Breast epithelium (tissue), 4 donors: ENCODE results near the gene GPX2. TPM values are rescaled to one million over a fixed set of nuclear protein-coding genes. Genes with fewer than 3 reads are reported as not detected.

Source experiments
- DNase-seq, 2 donors: peaks; one replicate each; pipeline ENCODE4 v3.0.0-alpha.2; 2019; ENCODE audit warnings: low spot score in 2 of 2
- H3K27ac ChIP-seq, 2 donors: fragments of 200-600 bp; sonication (generic) in 1 of 2; one replicate each; pipeline ENCODE4 v1.5.1; 2016 to 2019; ENCODE audit warnings: mild to moderate bottlenecking in 1 of 2
- H3K27me3 ChIP-seq, 2 donors: fragments of 200-600 bp; sonication (generic) in 1 of 2; one replicate each; pipeline versions ENCODE4 v1.5.1 to v1.6.0; 2017 to 2019; ENCODE audit warnings: control low read depth in 1 of 2, mild to moderate bottlenecking in 1 of 2
- H3K36me3 ChIP-seq: fragments of 200-600 bp; one replicate; pipeline ENCODE4 v1.5.1; 2019
- H3K4me1 ChIP-seq, 2 donors: fragments of 200-600 bp; sonication (generic); one replicate each; pipeline ENCODE4 v1.5.1; 2016 to 2019; ENCODE audit warnings: control low read depth in 1 of 2
- H3K4me3 ChIP-seq, 3 donors: fragments of 200-600 bp; sonication (generic); 1 replicate in 2 of 3; 2 replicates in 1 of 3; pipeline ENCODE4 v1.5.1; 2016 to 2019; ENCODE audit warnings: mild to moderate bottlenecking in 3 of 3, moderate library complexity in 2 of 3
- H3K9me3 ChIP-seq, 2 donors: fragments of 200-600 bp; sonication (generic) in 1 of 2; one replicate each; pipeline ENCODE4 v1.5.1; 2016 to 2019; ENCODE audit warnings: control low read depth in 1 of 2
- POLR2A ChIP-seq: fragments of 450-650 bp; IDR thresholded peaks from one replicate; pipeline ENCODE4 v1.6.1; 2016; ENCODE audit warnings: antibody characterized with exemption, mild to moderate bottlenecking, moderate library complexity
- POLR2AphosphoS5 ChIP-seq, 3 donors: sonication (generic); formaldehyde crosslinking; IDR thresholded peaks; one replicate each; pipeline ENCODE4 v1.6.1; 2017; ENCODE audit warnings: antibody characterized with exemption in 3 of 3
- intact Hi-C: fragments of 100-400 bp; cut with DNase I; formaldehyde crosslinking; loops from one replicate; pipeline ENCODE4 v1.15.1; 2023; ENCODE audit warnings: low total_unique reads
- total RNA-seq, 3 donors: library from RNA; depleted of rRNA; stranded (reverse); fragments of >200 nt; gene quantifications; one replicate each; pipeline ENCODE4 v1.1.0, GENCODE V29; 2016
- TF ChIP-seq, protein P1 (sequence below), 3 donors: fragments of 450-650 bp; IDR thresholded peaks; one replicate each; pipeline ENCODE4 v1.5.1; 2016 to 2017; ENCODE audit warnings: antibody characterized with exemption in 3 of 3, mild to moderate bottlenecking in 3 of 3, moderate library complexity in 3 of 3

GPX2 gene
- total RNA-seq, 3 donors from 2014 or later: 4.4 to 7.5 TPM; not detected in 1

DNA sequence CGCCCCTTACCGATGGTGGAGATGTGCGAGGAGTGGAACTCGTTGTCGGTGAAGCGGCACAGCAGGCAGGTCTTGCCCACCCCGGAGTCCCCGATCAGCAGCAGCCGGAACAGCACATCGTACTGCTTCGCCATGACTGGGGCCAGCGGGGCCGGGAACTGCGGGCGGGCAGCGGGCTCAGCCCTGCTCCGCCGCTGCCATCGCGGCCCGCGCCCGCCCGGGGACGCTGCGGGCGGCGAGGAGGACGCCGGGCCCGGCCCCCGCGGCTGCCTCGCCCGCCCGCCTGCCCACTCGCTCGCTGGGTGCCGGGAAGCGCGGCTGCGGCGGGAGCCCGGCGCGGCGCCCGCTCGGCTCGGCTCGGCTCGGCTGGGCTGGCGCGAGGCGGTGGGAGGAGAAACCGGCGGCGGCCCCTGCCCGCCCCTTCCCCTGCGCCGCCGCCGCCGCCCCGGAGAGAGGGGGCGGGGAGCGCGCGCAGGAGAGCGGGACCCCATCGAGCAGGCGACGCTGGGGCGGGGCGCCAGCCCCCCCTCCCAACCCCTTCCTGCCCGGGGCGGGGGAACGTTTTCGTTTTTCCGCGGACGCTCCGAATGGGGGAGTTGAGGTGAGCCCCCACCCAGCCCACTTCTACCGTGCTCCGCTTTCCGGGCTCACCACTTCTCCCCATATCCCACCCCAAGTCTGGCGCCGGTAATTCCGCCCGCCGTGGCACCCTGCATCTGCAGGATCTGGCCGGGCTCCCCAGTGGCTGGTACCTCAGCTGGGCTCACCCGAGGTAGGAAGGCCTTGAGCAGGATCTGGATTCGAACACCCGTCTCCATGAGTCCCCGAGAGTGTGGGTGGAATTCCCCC, 29.6 kb upstream of the GPX2 start, which contains the start of gene RAB15:
RAB15 (minus strand) TSS at position 394 of the 849 bp plus-strand sequence; CDS start at position 134, 260 bp downstream.
- H3K27ac ChIP-seq: peak within 1 kb of the TSS; percentile 59 to 80
- no peaks in the 10 kb centered on the region for H3K27me3 ChIP-seq
- H3K36me3 ChIP-seq: no peaks in the 10 kb centered on the region
- intact Hi-C loops: no loop called here
- peaks cover 0 to 13% of the 10 kb centered on the region in 2 donors for H3K4me1 ChIP-seq
- no peaks in the 10 kb centered on the region for H3K9me3 ChIP-seq
- TF ChIP-seq POLR2AphosphoS5 (IDR thresholded peaks at IDR 0.05): no peak
- TF ChIP-seq, protein P1, sequence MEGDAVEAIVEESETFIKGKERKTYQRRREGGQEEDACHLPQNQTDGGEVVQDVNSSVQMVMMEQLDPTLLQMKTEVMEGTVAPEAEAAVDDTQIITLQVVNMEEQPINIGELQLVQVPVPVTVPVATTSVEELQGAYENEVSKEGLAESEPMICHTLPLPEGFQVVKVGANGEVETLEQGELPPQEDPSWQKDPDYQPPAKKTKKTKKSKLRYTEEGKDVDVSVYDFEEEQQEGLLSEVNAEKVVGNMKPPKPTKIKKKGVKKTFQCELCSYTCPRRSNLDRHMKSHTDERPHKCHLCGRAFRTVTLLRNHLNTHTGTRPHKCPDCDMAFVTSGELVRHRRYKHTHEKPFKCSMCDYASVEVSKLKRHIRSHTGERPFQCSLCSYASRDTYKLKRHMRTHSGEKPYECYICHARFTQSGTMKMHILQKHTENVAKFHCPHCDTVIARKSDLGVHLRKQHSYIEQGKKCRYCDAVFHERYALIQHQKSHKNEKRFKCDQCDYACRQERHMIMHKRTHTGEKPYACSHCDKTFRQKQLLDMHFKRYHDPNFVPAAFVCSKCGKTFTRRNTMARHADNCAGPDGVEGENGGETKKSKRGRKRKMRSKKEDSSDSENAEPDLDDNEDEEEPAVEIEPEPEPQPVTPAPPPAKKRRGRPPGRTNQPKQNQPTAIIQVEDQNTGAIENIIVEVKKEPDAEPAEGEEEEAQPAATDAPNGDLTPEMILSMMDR (IDR thresholded peaks at IDR 0.05): no peak
- no peak for TF ChIP-seq POLR2A
- H3K4me3 ChIP-seq: peak within 1 kb of the TSS; percentile 62 to 83 (median 77)
- no peak for DNase-seq

DNA sequence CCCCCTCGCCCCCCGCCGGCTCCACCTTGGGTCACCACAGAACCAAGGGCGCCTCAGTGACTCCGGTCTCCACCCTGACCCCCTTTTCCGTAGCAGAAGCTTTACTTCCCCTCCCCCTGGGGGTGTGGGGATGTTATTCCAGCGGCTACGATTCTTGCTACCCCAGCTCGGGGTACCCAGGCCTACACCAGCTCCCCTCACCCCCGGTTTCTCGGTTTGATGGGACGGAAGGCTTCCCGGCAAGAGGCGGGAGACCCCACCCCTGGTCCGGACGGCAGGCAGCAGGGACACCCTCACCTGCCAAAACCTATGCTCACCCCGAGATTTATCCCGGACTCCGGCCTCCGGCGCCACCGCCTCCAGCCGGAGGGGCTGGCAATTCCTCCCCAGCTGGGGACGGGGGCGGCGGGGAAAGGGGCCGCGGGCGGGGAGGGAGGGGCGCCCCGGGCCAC, 29.0 kb upstream of the GPX2 start:
- TF ChIP-seq POLR2AphosphoS5 (IDR thresholded peaks at IDR 0.05): no peak
- TF ChIP-seq, protein P1 (IDR thresholded peaks at IDR 0.05): no peak
- no peak for TF ChIP-seq POLR2A
- intact Hi-C loops: no loop called here
- DNase-seq: peak in 1 of 2 donors; percentile 48
- peak overlapping the region; percentile 62 to 83 (median 77) for H3K4me3 ChIP-seq
- peak overlapping the region; percentile 41 to 80 for H3K27ac ChIP-seq
- peaks cover 0 to 13% of the 10 kb centered on the region in 2 donors for H3K4me1 ChIP-seq
- no peaks in the 10 kb centered on the region for H3K36me3 ChIP-seq
- H3K27me3 ChIP-seq: no peaks in the 10 kb centered on the region
- no peaks in the 10 kb centered on the region for H3K9me3 ChIP-seq

DNA sequence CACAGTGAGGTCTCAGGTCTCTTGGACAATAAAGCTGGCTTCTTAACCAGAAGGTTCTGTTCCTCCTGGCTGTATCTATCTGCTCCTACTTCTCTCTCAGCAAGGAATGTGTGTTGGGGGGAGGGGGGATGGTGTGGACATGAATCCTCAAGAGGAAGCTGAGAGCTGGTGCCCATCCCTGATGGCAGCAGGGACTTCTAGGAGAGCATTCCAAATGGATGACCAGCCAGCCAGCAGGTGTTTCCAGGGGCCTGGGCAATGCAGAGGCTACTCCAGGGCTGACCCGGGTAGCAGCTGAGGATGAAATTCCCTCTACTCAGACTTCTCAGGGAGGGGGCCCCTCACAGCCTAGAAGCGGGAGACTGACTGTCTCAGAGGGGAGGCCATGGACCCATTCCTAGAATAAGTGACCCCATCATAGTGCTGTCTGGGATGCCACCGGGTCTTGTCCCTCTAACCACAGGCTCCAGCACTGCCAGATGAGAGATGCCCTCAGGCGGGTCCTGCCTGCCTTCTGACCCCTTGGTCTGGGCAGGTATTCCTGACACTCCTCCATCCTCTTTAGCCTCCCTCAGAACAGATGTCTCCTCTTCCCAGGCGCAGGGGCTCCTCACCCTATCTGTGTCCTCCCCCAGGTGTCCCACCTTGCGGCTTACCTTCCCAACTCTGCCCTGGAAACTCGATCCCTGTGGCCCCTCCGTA, 28.4 kb upstream of the GPX2 start:
- Histone ChIP-seq H3K9me3 (no peaks in the 10 kb centered on the region), H3K27me3 (no peaks in the 10 kb centered on the region), H3K4me3 (peak overlapping the region; percentile 62 to 83 (median 77)), H3K36me3 (no peaks in the 10 kb centered on the region), H3K4me1 (peaks cover 0 to 13% of the 10 kb centered on the region in 2 donors), H3K27ac (peak overlapping the region; percentile 41 to 80)
- no peak for TF ChIP-seq POLR2A
- TF ChIP-seq POLR2AphosphoS5 (IDR thresholded peaks at IDR 0.05): no peak
- TF ChIP-seq, protein P1 (IDR thresholded peaks at IDR 0.05): no peak
- no peak for DNase-seq
- intact Hi-C loops: no loop called here

DNA sequence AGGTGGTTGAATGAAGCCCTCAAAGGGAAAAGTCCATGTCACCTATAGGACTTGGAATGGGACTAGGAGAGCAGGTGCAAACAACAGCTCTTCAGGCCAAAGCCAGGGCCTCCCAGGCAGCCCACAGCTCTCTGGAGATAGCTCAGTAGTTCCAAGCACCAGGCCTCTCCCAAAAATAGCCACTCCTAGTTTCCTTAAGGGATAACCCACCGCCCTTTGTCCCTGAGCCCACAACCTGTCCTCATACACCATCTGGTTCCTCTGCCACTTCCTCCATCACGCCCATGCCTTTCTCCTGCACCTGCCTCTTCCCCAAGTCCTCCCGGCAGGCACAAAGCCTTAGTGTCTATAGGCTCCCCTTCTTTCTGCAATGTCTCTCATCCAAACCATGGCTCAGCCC, 27.5 kb upstream of the GPX2 start:
- DNase-seq: no peak
- H3K4me1 ChIP-seq: peaks cover 0 to 13% of the 10 kb centered on the region in 2 donors
- peak overlapping the region; percentile 4 to 41 for H3K27ac ChIP-seq
- TF ChIP-seq, protein P1 (IDR thresholded peaks at IDR 0.05): no peak
- TF ChIP-seq POLR2AphosphoS5 (IDR thresholded peaks at IDR 0.05): no peak
- no peak for TF ChIP-seq POLR2A
- intact Hi-C loops: no loop called here
- no peaks in the 10 kb centered on the region for H3K9me3 ChIP-seq
- H3K4me3 ChIP-seq: no peak overlapping the region
- no peaks in the 10 kb centered on the region for H3K27me3 ChIP-seq
- no peaks in the 10 kb centered on the region for H3K36me3 ChIP-seq
